GM12878 (cell line): Measurements from ENCODE around the gene TPRG1. TPM values are rescaled to one million over a fixed set of nuclear protein-coding genes. Genes with fewer than 3 reads are reported as not detected.

Source experiments
- ATAC-seq: fragments of 200-7000 bp; cut with Tn5 transposase; 3 replicates; pipeline ENCODE4 v1.9.1; 2020; ENCODE audit warnings: mild to moderate bottlenecking, moderate library complexity
- BruUV-seq: library from RNA; stranded (reverse); fragments of 400-500 nt; replicated peaks from 2 replicates; lab custom pipeline; 2021; lab: Mats Ljungman, UMichigan
- CTCF ChIA-PET: fragments of 300-600 bp; sonication (Branson Sonifier 250); formaldehyde crosslinking; extraction: SDS; loops from one replicate; lab custom pipeline; 2021; ENCODE audit warnings: inconsistent platforms; lab: Yijun Ruan, JAX
- POLR2A ChIA-PET: fragments of 350-600 bp; formaldehyde crosslinking; extraction: SDS; loops from one replicate; lab custom pipeline; 2021; ENCODE audit warnings: inconsistent platforms; lab: Charles Lee
- RAD21 ChIA-PET: fragments of 300-600 bp; sonication (Branson Sonifier 250); formaldehyde crosslinking; loops from one replicate; lab custom pipeline; 2023; ENCODE audit warnings: antibody characterized with exemption; ENCODE audit not compliant: unreplicated experiment; lab: Charles Lee
- SMC1A ChIA-PET: fragments of 300-600 bp; sonication (Branson Sonifier 250); formaldehyde crosslinking; loops from one replicate; lab custom pipeline; 2023; ENCODE audit not compliant: unreplicated experiment, uncharacterized antibody; lab: Charles Lee
- DNase-seq: peaks from one replicate; pipeline ENCODE4 v3.0.0-alpha.2; 2011; ENCODE audit warnings: low read depth, low spot score
- FAIRE-seq: peaks from 3 replicates; lab custom pipeline; 2011; peaks lifted over from hg19 to GRCh38; lab: Jason Lieb, UNC
- H2AFZ ChIP-seq: 2 replicates; pipeline ENCODE4 v1.6.0; 2011; ENCODE audit warnings: low read depth, low read length, control low read depth; ENCODE audit not compliant: control insufficient read depth
- H3K27ac ChIP-seq: 2 replicates; pipeline ENCODE4 v1.5.1; 2011; ENCODE audit warnings: control low read depth; ENCODE audit not compliant: control insufficient read depth, insufficient read depth
- H3K27me3 ChIP-seq, 2 experiments: replicated peaks in 1 of 2; 2 replicates each; pipeline versions ENCODE4 v1.6.0 to v1.6.1; 2011; ENCODE audit warnings: low read length in 1 of 2; ENCODE audit not compliant: control insufficient read depth in 2 of 2, insufficient read depth in 2 of 2
- H3K36me3 ChIP-seq, 2 experiments: 2 replicates each; pipeline ENCODE4 v1.5.1; 2011; ENCODE audit warnings: low read length in 1 of 2; ENCODE audit not compliant: control insufficient read depth in 2 of 2, insufficient read depth in 2 of 2
- H3K4me1 ChIP-seq: 2 replicates; pipeline ENCODE4 v1.6.1; 2011; ENCODE audit warnings: mild to moderate bottlenecking, low read length, moderate library complexity, mixed read lengths; ENCODE audit not compliant: control insufficient read depth, insufficient read depth
- H3K4me2 ChIP-seq: 2 replicates; pipeline ENCODE4 v1.6.0; 2011; ENCODE audit warnings: control low read depth; ENCODE audit not compliant: control insufficient read depth, insufficient read depth
- H3K4me3 ChIP-seq: fragments of 200-600 bp; sonication (generic); 2 replicates; pipeline ENCODE4 v1.5.1; 2016
- H3K79me2 ChIP-seq: 2 replicates; pipeline ENCODE4 v1.6.0; 2011; ENCODE audit warnings: low read length; ENCODE audit not compliant: control insufficient read depth, insufficient read depth
- H3K9ac ChIP-seq: 2 replicates; pipeline ENCODE4 v1.8.0; 2011; ENCODE audit warnings: low read length, control low read depth, mixed read lengths; ENCODE audit not compliant: control insufficient read depth, insufficient read depth
- H3K9me3 ChIP-seq: replicated peaks from 3 replicates; pipeline ENCODE4 v1.5.1; 2011; ENCODE audit warnings: mild to moderate bottlenecking, low read length; ENCODE audit not compliant: control insufficient read depth, insufficient read depth
- H4K20me1 ChIP-seq: 2 replicates; pipeline ENCODE4 v1.6.0; 2011; ENCODE audit not compliant: control insufficient read depth, insufficient read depth
- ATF3 ChIP-seq: IDR thresholded peaks from 2 replicates; pipeline ENCODE4 v1.6.1; 2011; ENCODE audit warnings: low read depth, mild to moderate bottlenecking, low read length, moderate library complexity, borderline replicate concordance; ENCODE audit errors: extremely low read depth
- GATAD2B ChIP-seq: fragments of 450-650 bp; conservative IDR thresholded peaks from 2 replicates; pipeline ENCODE4 v1.6.1; 2017; ENCODE audit warnings: low read depth, mild to moderate bottlenecking, moderate library complexity
- HDAC6 ChIP-seq: fragments of 200-600 bp; sonication (generic); IDR thresholded peaks from one replicate; pipeline ENCODE4 v1.8.0; 2017; ENCODE audit warnings: antibody characterized with exemption; ENCODE audit not compliant: unreplicated experiment
- IRF4 ChIP-seq: IDR thresholded peaks from 2 replicates; pipeline ENCODE4 v1.6.1; 2011; ENCODE audit warnings: low read depth, low read length
- NFYA ChIP-seq: IDR thresholded peaks from 2 replicates; pipeline ENCODE4 v1.6.1; 2011; ENCODE audit warnings: low read depth, mild to moderate bottlenecking, low read length, improper control_type of control experiment, borderline replicate concordance
- NKRF ChIP-seq: fragments of 450-650 bp; conservative IDR thresholded peaks from 2 replicates; pipeline ENCODE4 v1.6.1; 2017; ENCODE audit warnings: mild to moderate bottlenecking, moderate library complexity
- RELB ChIP-seq: fragments of 450-650 bp; IDR thresholded peaks from 2 replicates; pipeline ENCODE4 v1.6.1; 2017; ENCODE audit warnings: low read depth, mild to moderate bottlenecking, moderate library complexity
- RUNX3 ChIP-seq: IDR thresholded peaks from 2 replicates; pipeline ENCODE4 v1.6.1; 2012; ENCODE audit warnings: low read length, inconsistent platforms
- SP1 ChIP-seq: IDR thresholded peaks from one replicate; pipeline ENCODE4 v1.6.1; 2011; ENCODE audit warnings: low read depth, low read length
- SREBF2 ChIP-seq: IDR thresholded peaks from 2 replicates; pipeline ENCODE4 v1.6.1; 2012; ENCODE audit warnings: mild to moderate bottlenecking, low read length
- ZNF592 ChIP-seq: fragments of 450-650 bp; IDR thresholded peaks from 2 replicates; pipeline ENCODE4 v1.6.1; 2017; ENCODE audit warnings: mild to moderate bottlenecking, moderate library complexity
- WGBS: methylation state at CpG from one replicate; pipeline ENCODE4 v1.1.6; 2016; ENCODE audit warnings: low lambda C conversion rate; ENCODE audit not compliant: insufficient replicate concordance, insufficient coverage; ENCODE audit errors: missing lambda C conversion rate; 5-methylcytosine and 5-hydroxymethylcytosine counted together
- in situ Hi-C: fragments of 300-500 bp; cut with MboI; formaldehyde crosslinking; loops from 9 replicates; pipeline ENCODE4 v1.14.3; 2018; ENCODE audit warnings: mixed read lengths
- intact Hi-C: fragments of 100-400 bp; cut with micrococcal nuclease; formaldehyde crosslinking; loops from one replicate; pipeline ENCODE4 v1.14.2; 2022; ENCODE audit not compliant: unreplicated experiment
- polyA plus RNA-seq, 11 experiments: library from polyadenylated mRNA; depleted of rRNA in 4 of 11; unstranded in 6 of 11; stranded (reverse) in 5 of 11; fragments of >200 nt; fragmentation: Nextera tagmentation in 4 of 11; fragmentation: Illumina TruSeq in 1 of 11; extraction: Ambion mirVana in 4 of 11; extraction: Trizol in 1 of 11; gene quantifications; 1 replicate in 1 of 11; 2 replicates in 10 of 11; pipeline versions ENCODE4 v1.2.1 to v1.2.3, GENCODE V29; 2011 to 2016; ENCODE audit warnings: inconsistent platforms in 2 of 11, missing spikeins in 2 of 11, low read depth in 1 of 11
- total RNA-seq, 4 experiments: library from RNA; depleted of rRNA in 3 of 4; stranded (reverse); fragments of >200 nt in 3 of 4; fragmentation: Illumina TruSeq in 1 of 4; extraction: Trizol in 1 of 4; gene quantifications; 2 replicates each; pipeline versions ENCODE4 v1.2.1 to v1.2.3, GENCODE V29; 2013 to 2021
- TF ChIP-seq, protein P1 (sequence below): fragments of 150-350 bp; IDR thresholded peaks from 2 replicates; pipeline ENCODE4 v1.6.1; 2014; ENCODE audit warnings: mild to moderate bottlenecking, low read depth, low read length

Gene TPRG1
- total and polyA plus RNA-seq, 10 of the 15 experiments (the other 5 are each of a cell fraction or from before 2014, with no cell fraction given): 0.26 to 30.7 (median 3.6) TPM

DNA sequence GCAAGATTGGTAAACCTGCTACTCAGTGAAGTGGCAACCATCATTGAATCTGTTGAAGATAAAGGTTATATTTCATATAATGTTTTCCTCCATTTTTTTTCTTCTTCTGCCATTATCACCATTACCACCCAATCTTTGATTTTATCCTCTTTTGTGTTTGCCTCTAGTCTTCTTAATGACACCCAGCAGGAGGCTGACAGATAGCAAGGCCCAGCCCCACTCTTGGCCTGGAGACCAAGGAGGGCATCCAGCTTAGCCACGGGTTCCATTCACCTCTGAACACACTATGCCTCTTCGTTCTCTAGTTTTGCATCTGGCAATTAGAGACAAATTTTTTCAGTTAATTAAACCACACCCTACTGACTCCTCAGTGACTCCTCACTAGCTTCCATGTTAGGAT, 129.7 kb downstream of the TPRG1 start (continued):
- no peak for TF ChIP-seq ZNF592
- TF ChIP-seq, all 136 proteins: peak for 0

- FAIRE-seq (no peak), DNase-seq (no peak), ATAC-seq (no peak)
- ChIA-PET SMC1A (interaction anchor here (1.2 kb wide), 1 partner anchor 645 kb away, joined by 3 read pairs; no protein-coding TSS in a partner anchor), RAD21 (no interaction called here), POLR2A (no interaction called here), CTCF (no interaction called here)
- no peaks in the 10 kb centered on the region for H3K27me3 ChIP-seq
- H3K79me2 ChIP-seq: no peaks in the 10 kb centered on the region
- H4K20me1 ChIP-seq: no peaks in the 10 kb centered on the region
- in situ Hi-C loops: no loop called here
- no peak for TF ChIP-seq NKRF
- no peak for TF ChIP-seq RUNX3
- TF ChIP-seq, protein P1, sequence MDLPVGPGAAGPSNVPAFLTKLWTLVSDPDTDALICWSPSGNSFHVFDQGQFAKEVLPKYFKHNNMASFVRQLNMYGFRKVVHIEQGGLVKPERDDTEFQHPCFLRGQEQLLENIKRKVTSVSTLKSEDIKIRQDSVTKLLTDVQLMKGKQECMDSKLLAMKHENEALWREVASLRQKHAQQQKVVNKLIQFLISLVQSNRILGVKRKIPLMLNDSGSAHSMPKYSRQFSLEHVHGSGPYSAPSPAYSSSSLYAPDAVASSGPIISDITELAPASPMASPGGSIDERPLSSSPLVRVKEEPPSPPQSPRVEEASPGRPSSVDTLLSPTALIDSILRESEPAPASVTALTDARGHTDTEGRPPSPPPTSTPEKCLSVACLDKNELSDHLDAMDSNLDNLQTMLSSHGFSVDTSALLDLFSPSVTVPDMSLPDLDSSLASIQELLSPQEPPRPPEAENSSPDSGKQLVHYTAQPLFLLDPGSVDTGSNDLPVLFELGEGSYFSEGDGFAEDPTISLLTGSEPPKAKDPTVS: no peak
- TF ChIP-seq GATAD2B: no peak
- TF ChIP-seq IRF4: no peak
- TF ChIP-seq HDAC6: no peak
- no peak for TF ChIP-seq SREBF2
- TF ChIP-seq ATF3: no peak
- TF ChIP-seq NFYA: no peak
- TF ChIP-seq SP1: no peak
- TF ChIP-seq RELB: no peak
- no peak overlapping the region for H3K9ac ChIP-seq
- H3K4me1 ChIP-seq: peaks cover 20% of the 10 kb centered on the region
- no TSS peak for BruUV-seq
- no peaks in the 10 kb centered on the region for H3K9me3 ChIP-seq
- WGBS: 41% methylated on average over 1 of the region's 1 CpG
- H3K4me3 ChIP-seq: no peak overlapping the region
- intact Hi-C loops: no loop called here
- no peak overlapping the region for H2AFZ ChIP-seq
- H3K4me2 ChIP-seq: no peak overlapping the region
- no peaks in the 10 kb centered on the region for H3K36me3 ChIP-seq
- no peak overlapping the region for H3K27ac ChIP-seq
Measured at GRCh38 chr3:189303584-189303983, 131.8 kb downstream of the TPRG1 start.
